Measurements from ENCODE around the gene SEL1L3.
A peak's percentile ranks its signal among the peaks of the same experiment; 100 is the strongest.

Gene SEL1L3

DNA sequence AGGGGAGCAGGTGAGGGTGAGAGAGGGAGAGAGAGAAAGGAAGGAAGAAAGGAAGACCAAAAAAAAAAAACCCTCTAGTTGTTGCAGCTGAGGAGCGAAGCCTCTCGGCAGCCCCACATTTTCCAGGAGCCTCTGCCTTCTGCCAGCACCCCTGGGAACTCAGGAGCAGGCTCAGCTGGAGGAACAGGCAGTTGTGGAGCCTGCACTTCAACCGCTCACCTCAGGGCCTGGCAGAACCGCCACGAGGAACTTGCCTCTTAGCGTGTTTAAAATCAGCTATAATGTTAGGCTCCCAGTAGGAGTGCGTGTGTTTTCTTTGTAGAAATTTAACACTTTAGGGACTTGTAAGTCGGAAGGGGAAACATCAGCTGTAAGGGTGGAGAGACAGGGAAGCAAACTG lies 65.7 kb downstream of the SEL1L3 start:
- no peaks in the 10 kb centered on the region for H3K27me3 ChIP-seq (ENCODE audit: control insufficient read depth in 1 of 2, insufficient read depth in 1 of 2, low read length in 2 of 2)
- no peak overlapping the region for H2AK5ac ChIP-seq (ENCODE audit: low read length, severe bottlenecking)
- H3K18ac ChIP-seq (ENCODE audit: low read depth in 1 of 2, low read length in 2 of 2) = no peak overlapping the region
- H3K79me1 ChIP-seq (replicated peaks; ENCODE audit: low read length, poor library complexity, severe bottlenecking) = no peaks in the 10 kb centered on the region
- H3K4me3 ChIP-seq (ENCODE audit: insufficient read depth in 1 of 2, low read depth in 1 of 2, low read length in 2 of 2) = no peak overlapping the region
- no peak overlapping the region for H4K91ac ChIP-seq (ENCODE audit: low read length)
- H3K23ac ChIP-seq (ENCODE audit: low read length in 2 of 2) = no peak overlapping the region
- no peak overlapping the region for H3K4ac ChIP-seq (ENCODE audit: low read depth in 1 of 2, low read length in 2 of 2)
- H2BK5ac ChIP-seq (ENCODE audit: low read depth, low read length, poor library complexity, severe bottlenecking) = no peak overlapping the region
- H4K8ac ChIP-seq (ENCODE audit: low read length) = no peak overlapping the region
- peaks cover 10% of the 10 kb centered on the region for H3K4me1 ChIP-seq (ENCODE audit: control insufficient read depth, insufficient read depth, low read depth, low read length)
- H2AFZ ChIP-seq (ENCODE audit: low read depth, low read length) = no peak overlapping the region
- no peak overlapping the region for H3K4me2 ChIP-seq (ENCODE audit: low read length, poor library complexity, severe bottlenecking)
- no peaks in the 10 kb centered on the region for H3K9me3 ChIP-seq (ENCODE audit: control insufficient read depth, low read length)
- no peak overlapping the region for H3K14ac ChIP-seq (ENCODE audit: low read length in 2 of 2)
- no peak overlapping the region for H2BK12ac ChIP-seq (ENCODE audit: low read length in 2 of 2)
- 75% methylated on average over 8 of the region's 8 CpGs for WGBS
- H3K27ac ChIP-seq (ENCODE audit: low read length, poor library complexity, severe bottlenecking) = no peak overlapping the region
- no peak overlapping the region for H2BK15ac ChIP-seq (ENCODE audit: low read depth, poor library complexity, severe bottlenecking)
- no peak for DNase-seq
- no peak overlapping the region for H2BK120ac ChIP-seq (ENCODE audit: low read depth, low read length)
- H3K9ac ChIP-seq (ENCODE audit: low read length) = no peak overlapping the region
- H3K36me3 ChIP-seq (ENCODE audit: control insufficient read depth in 1 of 2, insufficient read depth in 2 of 2, low read depth in 1 of 2, low read length in 2 of 2) = no peaks in the 10 kb centered on the region

- Histone ChIP-seq H2AFZ (ENCODE audit: low read depth, low read length) (no peak overlapping the region), H4K91ac (ENCODE audit: low read length) (peak overlapping the region; percentile 48), H2BK5ac (ENCODE audit: low read depth, low read length, poor library complexity, severe bottlenecking) (no peak overlapping the region), H3K27ac (ENCODE audit: low read length, poor library complexity, severe bottlenecking) (peak overlapping the region; percentile 22), H2BK12ac (ENCODE audit: low read length in 2 of 2) (peak overlapping the region in 1 of 2 experiments; percentile 29), H3K4me2 (ENCODE audit: low read length, poor library complexity, severe bottlenecking) (no peak overlapping the region), H3K36me3 (ENCODE audit: control insufficient read depth in 1 of 2, insufficient read depth in 2 of 2, low read depth in 1 of 2, low read length in 2 of 2) (no peaks in the 10 kb centered on the region), H2BK15ac (ENCODE audit: low read depth, poor library complexity, severe bottlenecking) (no peak overlapping the region), H3K18ac (ENCODE audit: low read depth in 1 of 2, low read length in 2 of 2) (peak overlapping the region in 1 of 2 experiments; percentile 11), H3K23ac (ENCODE audit: low read length in 2 of 2) (no peak overlapping the region), H3K9ac (ENCODE audit: low read length) (no peak overlapping the region), H3K79me1 (replicated peaks; ENCODE audit: low read length, poor library complexity, severe bottlenecking) (no peaks in the 10 kb centered on the region), H3K14ac (ENCODE audit: low read length in 2 of 2) (peak overlapping the region in 1 of 2 experiments; percentile 9), H3K4me1 (ENCODE audit: control insufficient read depth, insufficient read depth, low read depth, low read length) (peaks cover 10% of the 10 kb centered on the region), H3K27me3 (ENCODE audit: control insufficient read depth in 1 of 2, insufficient read depth in 1 of 2, low read length in 2 of 2) (no peaks in the 10 kb centered on the region), H3K4me3 (ENCODE audit: insufficient read depth in 1 of 2, low read depth in 1 of 2, low read length in 2 of 2) (no peak overlapping the region), H3K9me3 (ENCODE audit: control insufficient read depth, low read length) (no peaks in the 10 kb centered on the region), H2AK5ac (ENCODE audit: low read length, severe bottlenecking) (peak overlapping the region; percentile 76), H3K4ac (ENCODE audit: low read depth in 1 of 2, low read length in 2 of 2) (peak overlapping the region in 1 of 2 experiments; percentile 30), H2BK120ac (ENCODE audit: low read depth, low read length) (no peak overlapping the region), H4K8ac (ENCODE audit: low read length) (peak overlapping the region; percentile 53)
- peak; percentile 78 for DNase-seq
- 38% methylated on average over 9 of the region's 12 CpGs for WGBS
These were observed 67.0 kb downstream of the SEL1L3 start for GRCh38 chr4:25795566-25796454.

- H3K9ac ChIP-seq (ENCODE audit: low read length) = no peak overlapping the region
- no peak overlapping the region for H4K91ac ChIP-seq (ENCODE audit: low read length)
- peak overlapping the region in 1 of 2 experiments; percentile 29 for H2BK12ac ChIP-seq (ENCODE audit: low read length in 2 of 2)
- H3K79me1 ChIP-seq (replicated peaks; ENCODE audit: low read length, poor library complexity, severe bottlenecking) = no peaks in the 10 kb centered on the region
- H3K27ac ChIP-seq (ENCODE audit: low read length, poor library complexity, severe bottlenecking) = no peak overlapping the region
- no peaks in the 10 kb centered on the region for H3K9me3 ChIP-seq (ENCODE audit: control insufficient read depth, low read length)
- H3K4me1 ChIP-seq (ENCODE audit: control insufficient read depth, insufficient read depth, low read depth, low read length) = peaks cover 10% of the 10 kb centered on the region
- H4K8ac ChIP-seq (ENCODE audit: low read length) = no peak overlapping the region
- H2AFZ ChIP-seq (ENCODE audit: low read depth, low read length) = no peak overlapping the region
- no peak overlapping the region for H3K14ac ChIP-seq (ENCODE audit: low read length in 2 of 2)
- no peak for DNase-seq
- H3K18ac ChIP-seq (ENCODE audit: low read depth in 1 of 2, low read length in 2 of 2) = no peak overlapping the region
- H3K36me3 ChIP-seq (ENCODE audit: control insufficient read depth in 1 of 2, insufficient read depth in 2 of 2, low read depth in 1 of 2, low read length in 2 of 2) = no peaks in the 10 kb centered on the region
- H3K4me3 ChIP-seq (ENCODE audit: insufficient read depth in 1 of 2, low read depth in 1 of 2, low read length in 2 of 2) = no peak overlapping the region
- H2BK120ac ChIP-seq (ENCODE audit: low read depth, low read length) = no peak overlapping the region
- WGBS = 87% methylated on average over 1 of the region's 4 CpGs
- H3K23ac ChIP-seq (ENCODE audit: low read length in 2 of 2) = no peak overlapping the region
- no peak overlapping the region for H3K4ac ChIP-seq (ENCODE audit: low read depth in 1 of 2, low read length in 2 of 2)
- H2BK5ac ChIP-seq (ENCODE audit: low read depth, low read length, poor library complexity, severe bottlenecking) = no peak overlapping the region
- H3K27me3 ChIP-seq (ENCODE audit: control insufficient read depth in 1 of 2, insufficient read depth in 1 of 2, low read length in 2 of 2) = no peaks in the 10 kb centered on the region
- H3K4me2 ChIP-seq (ENCODE audit: low read length, poor library complexity, severe bottlenecking) = no peak overlapping the region
- peak overlapping the region; percentile 76 for H2AK5ac ChIP-seq (ENCODE audit: low read length, severe bottlenecking)
- H2BK15ac ChIP-seq (ENCODE audit: low read depth, poor library complexity, severe bottlenecking) = no peak overlapping the region
These were observed 67.7 kb downstream of the SEL1L3 start for GRCh38 chr4:25795091-25795490.

GRCh38 chr4:25792876-25793275 lies 69.9 kb downstream of the SEL1L3 start:
- Histone ChIP-seq H3K27ac (ENCODE audit: low read length, poor library complexity, severe bottlenecking) (no peak overlapping the region), H3K23ac (ENCODE audit: low read length in 2 of 2) (no peak overlapping the region), H4K91ac (ENCODE audit: low read length) (no peak overlapping the region), H2BK12ac (ENCODE audit: low read length in 2 of 2) (no peak overlapping the region), H3K9ac (ENCODE audit: low read length) (no peak overlapping the region), H3K79me1 (replicated peaks; ENCODE audit: low read length, poor library complexity, severe bottlenecking) (no peaks in the 10 kb centered on the region), H2BK5ac (ENCODE audit: low read depth, low read length, poor library complexity, severe bottlenecking) (no peak overlapping the region), H3K14ac (ENCODE audit: low read length in 2 of 2) (no peak overlapping the region), H4K8ac (ENCODE audit: low read length) (no peak overlapping the region), H3K4me1 (ENCODE audit: control insufficient read depth, insufficient read depth, low read depth, low read length) (peaks cover 10% of the 10 kb centered on the region), H3K4ac (ENCODE audit: low read depth in 1 of 2, low read length in 2 of 2) (no peak overlapping the region), H2AK5ac (ENCODE audit: low read length, severe bottlenecking) (no peak overlapping the region), H2BK120ac (ENCODE audit: low read depth, low read length) (no peak overlapping the region), H3K4me2 (ENCODE audit: low read length, poor library complexity, severe bottlenecking) (no peak overlapping the region), H3K4me3 (ENCODE audit: insufficient read depth in 1 of 2, low read depth in 1 of 2, low read length in 2 of 2) (no peak overlapping the region), H2BK15ac (ENCODE audit: low read depth, poor library complexity, severe bottlenecking) (no peak overlapping the region), H3K27me3 (ENCODE audit: control insufficient read depth in 1 of 2, insufficient read depth in 1 of 2, low read length in 2 of 2) (no peaks in the 10 kb centered on the region), H2AFZ (ENCODE audit: low read depth, low read length) (no peak overlapping the region), H3K18ac (ENCODE audit: low read depth in 1 of 2, low read length in 2 of 2) (no peak overlapping the region), H3K9me3 (ENCODE audit: control insufficient read depth, low read length) (no peaks in the 10 kb centered on the region), H3K36me3 (ENCODE audit: control insufficient read depth in 1 of 2, insufficient read depth in 2 of 2, low read depth in 1 of 2, low read length in 2 of 2) (no peaks in the 10 kb centered on the region)
- DNase-seq = no peak
- 95% methylated on average over 4 of the region's 4 CpGs for WGBS

All from mesenchymal stem cell (in vitro differentiated cells and primary cell).